PFSK-1 (cell line): ENCODE results near the gene LRMDA.

ENCODE experiments used
- FOXP2 ChIP-seq: optimal IDR thresholded peaks from 2 replicates; pipeline ENCODE3; 2011; ENCODE audit warnings: borderline replicate concordance, control low read depth, inconsistent platforms; ENCODE audit not compliant: insufficient read depth; ENCODE audit errors: extremely low read length, extremely low read depth
- POLR2AphosphoS5 ChIP-seq: IDR thresholded peaks from 2 replicates; pipeline ENCODE4 v1.6.1; 2012; ENCODE audit warnings: low read depth, mild to moderate bottlenecking, control low read depth, low read length, moderate library complexity
- REST ChIP-seq, 2 experiments: IDR thresholded peaks; 2 replicates each; pipeline versions ENCODE4 v1.6.1 to v1.8.0; 2011 to 2012; ENCODE audit warnings: low read depth in 2 of 2, low read length in 2 of 2, control low read depth in 1 of 2, inconsistent platforms in 1 of 2, mild to moderate bottlenecking in 1 of 2, moderate library complexity in 1 of 2; ENCODE audit not compliant: insufficient read depth in 1 of 2
- SIN3A ChIP-seq: IDR thresholded peaks from 2 replicates; pipeline ENCODE4 v1.6.1; 2012; ENCODE audit warnings: mild to moderate bottlenecking, low read length, moderate library complexity, borderline replicate concordance; ENCODE audit not compliant: insufficient read depth
- TAF1 ChIP-seq: IDR thresholded peaks from 2 replicates; pipeline ENCODE4 v1.6.1; 2012; ENCODE audit warnings: low read length, control low read depth, borderline replicate concordance; ENCODE audit not compliant: insufficient read depth

Gene LRMDA

GRCh38 chr10:76115471-76116155, 684.2 kb downstream of the LRMDA start:
- TF ChIP-seq SIN3A (no peak), FOXP2 (peak; percentile 14), POLR2AphosphoS5 (no peak), TAF1 (no peak)

GRCh38 chr10:76116523-76116922, 685.1 kb downstream of the LRMDA start:
- no peak for TF ChIP-seq SIN3A
- no peak for TF ChIP-seq FOXP2
- TF ChIP-seq REST (IDR thresholded peaks at IDR 0.05; ENCODE audit: insufficient read depth in 1 of 2, low read depth in 2 of 2, low read length in 2 of 2) = no peak
- no peak for TF ChIP-seq TAF1
- TF ChIP-seq POLR2AphosphoS5 = no peak

- TF ChIP-seq REST (IDR thresholded peaks at IDR 0.05; ENCODE audit: insufficient read depth in 1 of 2, low read depth in 2 of 2, low read length in 2 of 2) = no peak
Measured at GRCh38 chr10:76117949-76118348, 686.5 kb downstream of the LRMDA start.

- TF ChIP-seq FOXP2 = no peak
- TF ChIP-seq POLR2AphosphoS5 = no peak
- TF ChIP-seq REST (IDR thresholded peaks at IDR 0.05; ENCODE audit: insufficient read depth in 1 of 2, low read depth in 2 of 2, low read length in 2 of 2) = no peak
- no peak for TF ChIP-seq SIN3A
- no peak for TF ChIP-seq TAF1
Measured at GRCh38 chr10:76119036-76119435, 687.6 kb downstream of the LRMDA start.

- no peak for TF ChIP-seq FOXP2
- no peak for TF ChIP-seq TAF1
- no peak for TF ChIP-seq REST (IDR thresholded peaks at IDR 0.05; ENCODE audit: insufficient read depth in 1 of 2, low read depth in 2 of 2, low read length in 2 of 2)
- TF ChIP-seq POLR2AphosphoS5 = no peak
- no peak for TF ChIP-seq SIN3A
Measured at GRCh38 chr10:76119515-76119914, 688.1 kb downstream of the LRMDA start.
